WERI-Rb-1 (cell line): Measurements from ENCODE around the gene TLX3.

ENCODE experiments used
- DNase-seq: peaks from one replicate; pipeline ENCODE4 v3.0.0-alpha.2; 2020
- H3K27ac ChIP-seq: fragments of 250-450 bp; sonication (Bioruptor Pico); 2 replicates; pipeline ENCODE4 v1.5.1; 2020; ENCODE audit warnings: mild to moderate bottlenecking, moderate library complexity
- H3K27me3 ChIP-seq: fragments of 250-450 bp; sonication (Bioruptor Pico); 2 replicates; pipeline ENCODE4 v1.5.1; 2021; ENCODE audit warnings: mild to moderate bottlenecking, low read depth, moderate library complexity; ENCODE audit not compliant: insufficient read depth, severe bottlenecking
- H3K36me3 ChIP-seq: fragments of 250-450 bp; sonication (Bioruptor Pico); 2 replicates; pipeline ENCODE4 v1.5.1; 2020; ENCODE audit warnings: mild to moderate bottlenecking, moderate library complexity
- H3K4me3 ChIP-seq: 2 replicates; pipeline ENCODE4 v1.5.1; 2011; ENCODE audit warnings: low read depth, mild to moderate bottlenecking, control low read depth, low read length
- H3K9me3 ChIP-seq: fragments of 250-450 bp; sonication (Bioruptor Pico); 2 replicates; pipeline ENCODE4 v1.5.1; 2021; ENCODE audit warnings: mild to moderate bottlenecking, moderate library complexity; ENCODE audit not compliant: severe bottlenecking
- TF ChIP-seq, protein P1 (sequence below): IDR thresholded peaks from 2 replicates; pipeline ENCODE4 v1.5.1; 2011; ENCODE audit warnings: low read depth, mild to moderate bottlenecking, control low read depth, inconsistent platforms, low read length

The TLX3 gene

GRCh38 chr5:171268700-171269620 lies 40.1 kb upstream of the TLX3 start:
- Histone ChIP-seq H3K4me3 (no peak overlapping the region), H3K27me3 (no peaks in the 10 kb centered on the region), H3K36me3 (no peaks in the 10 kb centered on the region), H3K9me3 (no peaks in the 10 kb centered on the region), H3K27ac (no peak overlapping the region)
- TF ChIP-seq, protein P1, sequence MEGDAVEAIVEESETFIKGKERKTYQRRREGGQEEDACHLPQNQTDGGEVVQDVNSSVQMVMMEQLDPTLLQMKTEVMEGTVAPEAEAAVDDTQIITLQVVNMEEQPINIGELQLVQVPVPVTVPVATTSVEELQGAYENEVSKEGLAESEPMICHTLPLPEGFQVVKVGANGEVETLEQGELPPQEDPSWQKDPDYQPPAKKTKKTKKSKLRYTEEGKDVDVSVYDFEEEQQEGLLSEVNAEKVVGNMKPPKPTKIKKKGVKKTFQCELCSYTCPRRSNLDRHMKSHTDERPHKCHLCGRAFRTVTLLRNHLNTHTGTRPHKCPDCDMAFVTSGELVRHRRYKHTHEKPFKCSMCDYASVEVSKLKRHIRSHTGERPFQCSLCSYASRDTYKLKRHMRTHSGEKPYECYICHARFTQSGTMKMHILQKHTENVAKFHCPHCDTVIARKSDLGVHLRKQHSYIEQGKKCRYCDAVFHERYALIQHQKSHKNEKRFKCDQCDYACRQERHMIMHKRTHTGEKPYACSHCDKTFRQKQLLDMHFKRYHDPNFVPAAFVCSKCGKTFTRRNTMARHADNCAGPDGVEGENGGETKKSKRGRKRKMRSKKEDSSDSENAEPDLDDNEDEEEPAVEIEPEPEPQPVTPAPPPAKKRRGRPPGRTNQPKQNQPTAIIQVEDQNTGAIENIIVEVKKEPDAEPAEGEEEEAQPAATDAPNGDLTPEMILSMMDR = no peak
- DNase-seq = no peak

DNA sequence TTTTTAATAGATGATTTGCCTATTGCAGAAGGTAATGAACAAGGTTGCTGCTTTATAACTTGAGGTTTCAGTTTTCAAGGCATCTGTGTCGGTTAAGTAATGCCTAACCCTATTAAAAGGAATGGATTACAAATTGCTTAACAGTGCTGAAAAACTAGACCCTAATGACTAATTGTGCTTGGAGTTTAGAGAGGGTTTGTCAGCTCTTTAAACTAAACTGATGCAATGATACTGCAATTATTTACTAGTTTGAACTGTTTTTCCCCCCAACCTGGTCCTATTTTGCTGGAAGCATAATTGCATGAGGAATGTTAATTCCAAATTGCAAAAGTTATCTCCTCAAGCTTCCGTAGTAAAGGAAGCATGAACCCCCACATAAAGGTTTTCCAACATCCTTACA lies 39.3 kb upstream of the TLX3 start:
- TF ChIP-seq, protein P1 = no peak
- Histone ChIP-seq H3K36me3 (no peaks in the 10 kb centered on the region), H3K4me3 (no peak overlapping the region), H3K9me3 (no peaks in the 10 kb centered on the region), H3K27ac (no peak overlapping the region), H3K27me3 (no peaks in the 10 kb centered on the region)
- DNase-seq = no peak

- Histone ChIP-seq H3K4me3 (no peak overlapping the region), H3K27me3 (no peaks in the 10 kb centered on the region), H3K36me3 (no peaks in the 10 kb centered on the region), H3K27ac (no peak overlapping the region), H3K9me3 (no peaks in the 10 kb centered on the region)
- no peak for DNase-seq
- TF ChIP-seq, protein P1 = no peak
Measured at GRCh38 chr5:171270136-171270535, 38.9 kb upstream of the TLX3 start.

GRCh38 chr5:171271798-171272197 lies 37.2 kb upstream of the TLX3 start:
- no peak overlapping the region for H3K27ac ChIP-seq
- no peaks in the 10 kb centered on the region for H3K36me3 ChIP-seq
- no peak overlapping the region for H3K4me3 ChIP-seq
- H3K27me3 ChIP-seq = no peaks in the 10 kb centered on the region
- TF ChIP-seq, protein P1 = no peak
- H3K9me3 ChIP-seq = no peaks in the 10 kb centered on the region
- DNase-seq = no peak

GRCh38 chr5:171272996-171273970 lies 35.8 kb upstream of the TLX3 start:
- no peak overlapping the region for H3K27ac ChIP-seq
- H3K9me3 ChIP-seq = no peaks in the 10 kb centered on the region
- H3K36me3 ChIP-seq = no peaks in the 10 kb centered on the region
- TF ChIP-seq, protein P1 = peak; percentile 60
- no peak overlapping the region for H3K4me3 ChIP-seq
- H3K27me3 ChIP-seq = no peaks in the 10 kb centered on the region
- peak; percentile 30 for DNase-seq
